ENCODE results near the gene RIC1.
A peak's percentile ranks its signal among the peaks of the same experiment; 100 is the strongest.
"Not testable (repeated sequence)": the region's sequence is repeated elsewhere in the genome, so short reads cannot be mapped to it uniquely, and the experiment has no call there.

Gene RIC1

GRCh38 chr9:5736563-5737346 is 107.8 kb downstream of the RIC1 start:
- no peak for DNase-seq

GRCh38 chr9:5743109-5743508 is 114.2 kb downstream of the RIC1 start:
- DNase-seq, result no peak

DNA sequence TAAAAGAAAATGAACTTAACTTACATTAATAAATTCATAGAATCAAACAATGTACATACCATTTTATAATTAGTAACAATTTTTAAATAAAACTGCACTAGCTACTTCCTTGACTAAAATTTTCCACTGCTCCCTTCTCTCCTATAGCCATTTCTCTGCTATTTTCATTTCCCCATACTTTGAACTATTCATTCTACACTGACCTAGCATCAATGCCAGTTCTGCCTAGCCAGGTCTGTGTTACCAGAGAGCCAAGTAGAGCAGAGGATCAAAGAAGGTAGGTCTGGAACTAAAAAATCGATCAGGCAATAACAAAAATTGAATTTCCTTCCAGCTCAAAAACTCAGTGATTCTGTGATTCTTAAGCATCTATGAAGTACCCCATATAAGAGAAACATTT is 119.5 kb downstream of the RIC1 start:
- no peak for DNase-seq

DNA sequence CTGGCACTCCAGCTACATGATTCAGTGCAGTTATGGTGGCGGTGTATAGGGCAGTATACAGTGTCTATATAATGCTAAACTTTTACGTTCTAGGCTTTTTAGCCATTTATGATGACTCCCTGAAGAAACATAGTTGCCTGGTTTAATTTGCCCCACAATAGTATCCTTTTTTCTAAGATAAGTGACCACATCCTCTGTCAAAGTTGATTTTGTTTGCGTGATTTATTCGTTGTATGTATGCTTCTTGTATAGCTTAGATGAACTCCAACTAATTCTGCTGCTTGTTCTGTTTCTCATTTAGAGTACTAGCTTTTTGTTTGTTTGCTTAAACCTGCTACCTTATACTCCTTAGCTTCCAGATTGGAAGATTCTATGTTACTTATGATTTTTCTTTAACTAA is 120.4 kb downstream of the RIC1 start:
- DNase-seq, result peak in 1 of 5 experiments; percentile 55

GRCh38 chr9:5750569-5750968 is 121.7 kb downstream of the RIC1 start:
- DNase-seq, result no peak

GRCh38 chr9:5756633-5757032 is 127.7 kb downstream of the RIC1 start:
- no peak for DNase-seq

GRCh38 chr9:5760338-5760737 is 131.4 kb downstream of the RIC1 start:
- DNase-seq, result no peak

- DNase-seq, result no peak
Observed at GRCh38 chr9:5762421-5762820, 133.5 kb downstream of the RIC1 start.

DNA sequence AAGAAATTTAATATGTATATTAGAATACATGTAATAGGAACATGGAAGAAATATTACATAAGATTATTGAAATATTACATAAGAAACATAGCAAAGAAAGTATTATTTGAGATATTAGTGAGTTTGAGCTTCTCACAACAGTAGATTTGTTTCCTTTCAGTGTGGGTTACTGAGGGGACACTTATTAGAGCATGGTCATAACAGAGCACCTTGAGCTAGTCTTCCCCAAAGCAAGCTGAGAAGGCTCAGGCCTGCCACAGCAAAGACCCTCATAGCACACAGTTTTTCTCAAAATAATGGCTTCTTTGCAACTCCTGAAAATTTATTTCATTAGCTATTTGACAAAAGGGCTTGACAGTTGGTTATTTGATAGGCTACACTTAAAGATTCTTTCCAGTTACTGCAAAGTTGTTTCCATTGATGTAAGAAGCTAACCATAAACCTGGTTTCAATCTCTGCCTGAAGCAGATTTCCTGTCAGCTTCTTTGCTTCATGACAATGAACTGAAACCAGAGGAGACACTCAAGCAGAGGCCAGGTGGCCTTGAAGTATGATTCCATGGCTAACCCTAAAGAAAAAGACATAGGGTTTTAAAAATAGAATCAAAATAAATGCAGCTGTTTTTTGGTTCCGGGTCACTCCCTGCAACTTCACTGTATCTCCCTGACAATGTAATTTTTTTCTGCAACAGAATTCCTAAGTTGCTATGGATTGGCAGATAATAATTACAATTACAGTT is 135.4 kb downstream of the RIC1 start:
- DNase-seq, result peak in 1 of 5 experiments; percentile 76

DNA sequence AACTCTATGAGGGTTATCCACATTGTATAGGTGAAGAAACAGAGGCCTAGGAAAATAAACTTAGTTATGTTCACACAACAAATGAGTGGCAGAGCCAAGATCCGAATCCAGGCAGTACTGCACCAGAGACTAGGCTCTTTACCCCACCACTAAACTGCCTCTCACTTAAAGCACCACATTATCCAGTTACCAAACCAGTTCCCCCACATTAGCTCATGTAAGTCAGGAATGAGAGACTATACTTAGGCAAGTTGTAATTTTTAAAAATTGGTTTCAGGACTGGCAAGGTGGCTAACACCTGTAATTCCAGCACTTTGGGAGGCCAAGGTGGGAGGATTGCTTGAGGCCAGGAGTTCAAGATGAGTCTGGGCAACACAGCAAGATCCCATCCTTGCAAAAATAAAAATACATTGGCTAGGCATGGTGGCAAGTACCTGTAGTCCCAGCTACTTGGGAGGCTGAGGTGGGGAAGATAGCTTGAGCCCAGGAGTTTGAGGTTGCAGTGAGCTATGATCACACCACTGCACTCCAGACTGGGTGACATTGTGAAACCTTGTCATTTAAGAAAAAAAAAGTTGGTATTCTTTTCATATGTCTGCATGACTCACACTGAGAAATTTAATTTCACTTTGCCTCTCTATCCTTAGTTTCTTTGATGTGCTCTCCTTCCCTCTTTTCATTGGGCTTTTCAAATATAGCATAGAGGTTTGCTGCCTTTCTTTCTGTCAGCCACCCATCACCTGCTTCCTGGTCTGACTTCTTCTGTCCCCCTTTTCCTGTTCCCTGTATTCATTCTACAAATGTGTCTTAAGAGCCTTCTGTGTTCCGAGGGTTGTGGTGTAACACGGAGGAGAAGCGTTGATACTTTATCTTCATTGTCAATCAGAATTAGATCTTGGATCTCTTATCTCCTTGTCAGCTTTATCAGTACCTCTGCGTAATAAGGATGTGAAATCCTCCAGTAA is 139.3 kb downstream of the RIC1 start:
- peak in 1 of 5 experiments; percentile 51 for DNase-seq

GRCh38 chr9:5773324-5773999 is 144.6 kb downstream of the RIC1 start:
- no peak for DNase-seq

DNA sequence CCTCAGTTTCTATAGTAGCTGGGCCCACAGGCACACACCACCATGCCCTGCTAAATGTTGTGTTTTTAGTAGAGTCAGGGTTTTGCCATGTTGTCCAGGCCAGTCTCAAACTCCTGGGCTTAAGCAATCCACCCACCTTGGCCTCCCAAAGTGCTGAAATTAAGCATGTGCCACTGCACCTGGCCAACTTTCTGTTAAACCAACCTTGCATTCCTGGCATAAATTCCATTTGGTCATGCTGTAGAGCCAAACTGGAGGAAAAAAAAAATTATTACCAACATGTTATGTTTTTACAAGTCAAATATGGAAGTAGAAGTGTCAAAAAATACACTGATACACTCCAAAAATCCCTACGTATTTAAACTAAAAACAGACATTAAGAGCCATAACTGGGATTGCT is 149.9 kb downstream of the RIC1 start:
- peak in 1 of 5 experiments; percentile 26 for DNase-seq

- not testable (repeated sequence) for DNase-seq
Observed at GRCh38 chr9:5779705-5780218, 150.9 kb downstream of the RIC1 start.

DNA sequence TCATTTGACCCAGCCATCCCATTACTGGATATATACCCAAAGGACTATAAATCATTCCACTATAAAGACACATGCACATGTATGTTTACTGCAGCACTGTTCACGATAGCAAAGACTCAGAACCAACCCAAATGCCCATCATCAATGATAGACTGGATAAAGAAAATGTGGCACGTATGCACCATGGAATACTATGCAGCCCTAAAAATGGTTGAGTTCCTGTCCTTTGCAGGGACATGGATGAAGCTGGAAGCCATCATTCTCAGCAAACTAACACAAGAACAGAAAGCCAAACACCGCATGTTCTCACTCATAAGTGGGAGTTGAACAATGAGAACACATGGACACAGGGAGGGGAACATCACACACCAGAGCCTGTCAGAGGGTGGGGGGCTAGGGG is 154.5 kb downstream of the RIC1 start:
- DNase-seq, result not testable (repeated sequence)

DNA sequence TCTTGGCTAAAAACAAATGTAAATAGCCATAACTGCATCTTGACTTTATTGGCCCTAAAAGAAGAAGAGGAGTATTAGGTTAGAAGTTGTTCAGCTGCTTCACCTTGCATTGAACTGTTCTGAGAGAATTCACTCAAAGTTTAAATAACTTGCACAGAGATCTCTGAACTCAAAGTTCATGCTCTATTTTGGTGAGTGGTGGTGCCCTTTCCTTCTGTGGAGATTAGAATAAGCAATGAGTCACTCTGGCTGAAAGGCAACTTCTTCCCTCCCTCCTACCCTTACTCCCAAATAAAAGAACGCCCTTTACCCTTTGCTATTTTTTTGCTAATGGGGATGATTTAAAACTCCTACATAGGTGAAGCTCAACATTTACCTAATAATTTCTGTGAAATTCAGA is 155.1 kb downstream of the RIC1 start:
- DNase-seq, result no peak

DNA sequence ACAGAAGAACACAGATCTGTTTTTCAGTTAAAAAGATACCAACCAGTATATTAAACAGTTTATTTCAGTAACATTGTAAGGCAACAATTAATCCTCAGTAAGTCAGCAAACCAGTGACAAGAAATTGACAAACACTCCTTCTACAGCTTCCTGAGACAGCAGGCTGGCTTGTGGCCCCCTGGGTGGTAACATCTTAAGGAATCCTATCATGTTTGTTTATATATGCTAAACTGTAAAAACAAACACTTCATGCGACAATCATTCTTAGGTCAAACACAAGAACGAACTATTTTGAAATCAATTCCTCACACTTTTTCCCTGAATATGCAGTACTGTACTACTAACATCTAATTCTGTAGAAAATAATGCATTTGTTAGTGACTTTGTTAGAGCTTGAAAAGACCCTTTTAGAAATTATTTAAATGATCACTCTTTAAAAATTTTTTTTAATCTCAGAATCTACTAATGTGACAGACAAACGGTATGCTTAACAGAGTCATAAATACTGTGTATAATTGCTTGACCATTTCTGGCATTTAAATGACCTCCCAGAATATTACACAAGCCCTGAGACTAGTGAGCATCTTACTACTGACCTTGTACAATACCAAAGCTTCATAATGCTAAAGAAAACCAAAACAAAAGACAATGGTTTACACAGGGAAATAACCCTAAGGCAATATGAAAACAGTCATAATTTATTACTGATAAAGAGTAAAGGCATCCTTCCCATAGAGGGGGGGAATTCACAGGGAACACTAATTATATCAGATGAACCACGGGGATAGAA is 155.8 kb downstream of the RIC1 start:
- DNase-seq, result no peak

- no peak for DNase-seq
Observed at GRCh38 chr9:5786370-5787127, 157.6 kb downstream of the RIC1 start.

DNA sequence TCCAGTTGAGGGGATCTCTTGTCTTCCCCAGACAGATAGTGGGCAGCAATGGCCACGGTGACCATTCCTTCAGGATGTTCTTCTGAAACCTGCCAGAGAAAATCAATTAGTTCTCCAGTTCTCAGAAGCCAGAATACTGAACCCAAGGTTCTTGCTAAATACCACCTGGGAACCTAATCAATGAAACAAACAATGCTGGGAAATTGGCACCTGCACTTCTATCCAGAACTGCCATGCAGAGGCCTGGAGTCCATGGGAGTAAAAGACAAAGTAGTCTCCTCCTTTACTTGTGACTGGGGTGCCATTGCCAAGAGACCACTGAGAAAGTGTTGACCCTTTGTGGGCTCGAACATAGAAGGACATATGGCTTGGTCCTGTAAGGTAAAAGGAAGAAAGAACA is 158.3 kb downstream of the RIC1 start:
- no peak for DNase-seq

DNA sequence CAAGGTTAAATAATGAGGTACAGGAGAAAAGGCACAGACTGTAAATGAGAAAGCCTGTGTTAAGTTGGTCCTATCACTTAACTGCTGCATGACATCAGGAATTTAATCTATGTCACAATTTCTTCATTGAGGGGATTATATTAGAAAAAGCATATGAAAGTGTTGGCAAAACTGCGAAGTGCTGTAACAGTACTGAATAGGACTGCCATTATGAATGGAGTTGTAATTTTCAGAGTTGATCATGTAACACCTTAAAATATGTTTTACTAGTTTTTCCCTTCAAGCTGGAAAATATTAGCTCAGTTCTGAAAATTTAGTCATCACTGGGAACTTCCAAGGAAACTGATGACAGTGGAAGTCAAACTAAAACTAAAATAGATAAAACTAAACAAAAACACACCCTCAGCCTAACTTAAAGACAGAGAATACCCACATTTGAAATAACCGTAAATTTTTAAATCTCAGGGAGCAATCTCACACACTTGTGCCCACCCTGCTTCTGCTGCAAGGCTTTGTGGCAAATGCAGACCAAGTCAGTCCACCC is 158.9 kb downstream of the RIC1 start:
- no peak for DNase-seq

DNA sequence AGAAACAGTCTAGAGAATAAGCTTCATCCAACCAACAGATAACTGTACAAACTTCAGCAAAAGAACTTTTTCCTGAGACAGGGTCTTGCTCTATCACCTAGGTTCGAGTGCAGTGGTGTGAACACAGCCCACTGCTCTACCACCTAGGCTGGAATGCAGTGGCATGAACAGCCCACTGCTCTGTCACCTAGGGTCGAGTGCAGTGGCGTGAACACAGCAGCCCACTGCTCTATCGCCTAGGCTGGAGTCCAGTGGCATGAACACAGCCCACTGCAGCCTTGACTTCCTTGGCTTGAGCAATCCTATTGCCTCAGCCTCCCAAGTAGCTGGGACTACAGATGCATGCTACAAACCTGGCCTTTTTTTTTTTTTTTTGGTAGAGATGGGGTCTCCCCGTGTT is 160.6 kb downstream of the RIC1 start:
- DNase-seq, result no peak

All from T-helper 2 cell (primary cell).